ENCODE data around the gene TRIM63. TPM values are rescaled to one million over a fixed set of nuclear protein-coding genes. Genes with fewer than 3 reads are reported as not detected.

The TRIM63 gene
- total RNA-seq, 2 experiments from 2014 or later, result not detected

DNA sequence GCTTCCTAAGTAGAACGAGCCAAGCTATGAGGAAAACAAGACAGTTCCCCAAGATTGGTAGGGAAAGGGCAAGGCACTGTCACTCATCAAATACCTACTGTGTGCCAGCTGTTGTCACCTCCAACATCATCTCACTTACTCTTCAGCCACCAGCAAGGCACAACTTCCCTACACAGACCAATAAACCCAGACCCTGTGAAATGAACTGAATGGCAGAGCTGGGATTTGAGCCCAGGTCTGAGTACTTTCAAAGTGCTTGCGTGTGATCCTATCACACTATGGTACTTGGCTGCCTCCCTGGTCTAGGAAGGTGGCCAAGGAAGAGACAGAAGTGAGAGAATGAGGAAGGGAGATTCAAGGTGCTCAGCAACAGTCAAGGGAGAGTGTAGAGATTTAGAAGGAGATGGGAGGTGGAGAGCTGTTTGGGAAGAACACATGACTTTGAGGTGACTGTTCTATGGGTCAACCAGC is 16.7 kb upstream of the TRIM63 start:
- POLR2A ChIA-PET, result no interaction called here
- H3K27ac ChIP-seq (ENCODE audit: low read depth, low read length, poor library complexity, severe bottlenecking), result no peak overlapping the region
- intact Hi-C loops (cut with micrococcal nuclease; ENCODE audit: unreplicated experiment), result no loop called here

DNA sequence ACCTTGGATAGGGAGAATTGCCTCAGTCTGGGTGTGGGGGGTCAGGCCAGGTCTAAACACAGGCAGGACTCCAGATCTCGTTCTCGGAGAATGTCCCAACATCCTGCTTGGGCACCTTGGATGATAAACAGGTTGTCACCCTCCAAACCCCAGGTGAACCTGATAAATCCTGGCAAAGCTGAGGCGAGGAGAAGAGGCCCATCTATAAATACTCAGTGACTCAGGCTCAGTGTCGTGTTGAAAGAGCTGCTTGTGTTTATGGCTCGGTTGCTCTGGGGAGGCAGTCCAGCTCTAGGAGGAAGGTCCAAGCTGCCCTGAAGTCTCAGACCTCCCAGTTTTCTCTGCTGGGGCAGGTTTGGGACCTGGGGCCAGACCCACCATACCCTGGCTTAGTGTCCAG is 15.8 kb upstream of the TRIM63 start:
- Histone ChIP-seq H3K27ac (ENCODE audit: low read depth, low read length, poor library complexity, severe bottlenecking) (no peak overlapping the region), H3K79me2 (ENCODE audit: insufficient read depth, low read depth, low read length) (no peaks in the 10 kb centered on the region), H3K9me3 (ENCODE audit: low read length) (no peaks in the 10 kb centered on the region), H3K4me1 (ENCODE audit: insufficient read depth, low read length, poor library complexity, severe bottlenecking) (no peaks in the 10 kb centered on the region), H3K4me2 (ENCODE audit: low read length) (no peak overlapping the region), H3K9me2 (ENCODE audit: insufficient read depth, low read length) (no peaks in the 10 kb centered on the region), H4K20me1 (ENCODE audit: insufficient read depth, low read length) (no peaks in the 10 kb centered on the region), H3K36me3 (ENCODE audit: insufficient read depth, low read length) (no peaks in the 10 kb centered on the region), H3K4me3 (ENCODE audit: low read depth, low read length, poor library complexity, severe bottlenecking) (no peak overlapping the region), H2AFZ (ENCODE audit: low read length) (no peak overlapping the region)
- TF ChIP-seq, protein P1, sequence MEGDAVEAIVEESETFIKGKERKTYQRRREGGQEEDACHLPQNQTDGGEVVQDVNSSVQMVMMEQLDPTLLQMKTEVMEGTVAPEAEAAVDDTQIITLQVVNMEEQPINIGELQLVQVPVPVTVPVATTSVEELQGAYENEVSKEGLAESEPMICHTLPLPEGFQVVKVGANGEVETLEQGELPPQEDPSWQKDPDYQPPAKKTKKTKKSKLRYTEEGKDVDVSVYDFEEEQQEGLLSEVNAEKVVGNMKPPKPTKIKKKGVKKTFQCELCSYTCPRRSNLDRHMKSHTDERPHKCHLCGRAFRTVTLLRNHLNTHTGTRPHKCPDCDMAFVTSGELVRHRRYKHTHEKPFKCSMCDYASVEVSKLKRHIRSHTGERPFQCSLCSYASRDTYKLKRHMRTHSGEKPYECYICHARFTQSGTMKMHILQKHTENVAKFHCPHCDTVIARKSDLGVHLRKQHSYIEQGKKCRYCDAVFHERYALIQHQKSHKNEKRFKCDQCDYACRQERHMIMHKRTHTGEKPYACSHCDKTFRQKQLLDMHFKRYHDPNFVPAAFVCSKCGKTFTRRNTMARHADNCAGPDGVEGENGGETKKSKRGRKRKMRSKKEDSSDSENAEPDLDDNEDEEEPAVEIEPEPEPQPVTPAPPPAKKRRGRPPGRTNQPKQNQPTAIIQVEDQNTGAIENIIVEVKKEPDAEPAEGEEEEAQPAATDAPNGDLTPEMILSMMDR (conservative IDR thresholded peaks at IDR 0.05; ENCODE audit: low read length), result no peak
- TF ChIP-seq EZH2phosphoT487 (IDR thresholded peaks at IDR 0.05; ENCODE audit: borderline replicate concordance, low read depth, low read length), result no peak
- intact Hi-C loops (cut with micrococcal nuclease; ENCODE audit: unreplicated experiment), result no loop called here
- ChIA-PET CTCF (ENCODE audit: unreplicated experiment) (no interaction called here), POLR2A (no interaction called here)
- no TSS peak for BruUV-seq (replicated peaks)
- no peak for DNase-seq (ENCODE audit: low spot score)

More for the DNA sequence above, 16.7 kb upstream of the TRIM63 start:
- TF ChIP-seq, protein P1 (conservative IDR thresholded peaks at IDR 0.05; ENCODE audit: low read length), result no peak
- no peak for TF ChIP-seq EZH2phosphoT487 (IDR thresholded peaks at IDR 0.05; ENCODE audit: borderline replicate concordance, low read depth, low read length)
- H3K9me3 ChIP-seq (ENCODE audit: low read length), result no peaks in the 10 kb centered on the region
- DNase-seq (ENCODE audit: low spot score), result no peak
- no peak overlapping the region for H3K4me3 ChIP-seq (ENCODE audit: low read depth, low read length, poor library complexity, severe bottlenecking)
- no peaks in the 10 kb centered on the region for H3K4me1 ChIP-seq (ENCODE audit: insufficient read depth, low read length, poor library complexity, severe bottlenecking)
- H3K36me3 ChIP-seq (ENCODE audit: insufficient read depth, low read length), result no peaks in the 10 kb centered on the region
- no peaks in the 10 kb centered on the region for H4K20me1 ChIP-seq (ENCODE audit: insufficient read depth, low read length)
- BruUV-seq (replicated peaks), result no TSS peak
- H2AFZ ChIP-seq (ENCODE audit: low read length), result no peak overlapping the region
- no peaks in the 10 kb centered on the region for H3K9me2 ChIP-seq (ENCODE audit: insufficient read depth, low read length)
- no peaks in the 10 kb centered on the region for H3K79me2 ChIP-seq (ENCODE audit: insufficient read depth, low read depth, low read length)
- H3K4me2 ChIP-seq (ENCODE audit: low read length), result no peak overlapping the region
- CTCF ChIA-PET (ENCODE audit: unreplicated experiment), result no interaction called here

GRCh38 chr1:26082020-26082350 is 14.6 kb upstream of the TRIM63 start:
- H4K20me1 ChIP-seq (ENCODE audit: insufficient read depth, low read length), result no peaks in the 10 kb centered on the region
- no peaks in the 10 kb centered on the region for H3K9me3 ChIP-seq (ENCODE audit: low read length)
- intact Hi-C loops (cut with micrococcal nuclease; ENCODE audit: unreplicated experiment), result no loop called here
- DNase-seq (ENCODE audit: low spot score), result no peak
- ChIA-PET POLR2A (no interaction called here), CTCF (ENCODE audit: unreplicated experiment) (no interaction called here)
- no peaks in the 10 kb centered on the region for H3K79me2 ChIP-seq (ENCODE audit: insufficient read depth, low read depth, low read length)
- H3K4me1 ChIP-seq (ENCODE audit: insufficient read depth, low read length, poor library complexity, severe bottlenecking), result no peaks in the 10 kb centered on the region
- H2AFZ ChIP-seq (ENCODE audit: low read length), result no peak overlapping the region
- no peak overlapping the region for H3K4me3 ChIP-seq (ENCODE audit: low read depth, low read length, poor library complexity, severe bottlenecking)
- no peak overlapping the region for H3K27ac ChIP-seq (ENCODE audit: low read depth, low read length, poor library complexity, severe bottlenecking)
- no peaks in the 10 kb centered on the region for H3K9me2 ChIP-seq (ENCODE audit: insufficient read depth, low read length)
- H3K36me3 ChIP-seq (ENCODE audit: insufficient read depth, low read length), result no peaks in the 10 kb centered on the region
- TF ChIP-seq, protein P1 (conservative IDR thresholded peaks at IDR 0.05; ENCODE audit: low read length), result no peak
- TF ChIP-seq EZH2phosphoT487 (IDR thresholded peaks at IDR 0.05; ENCODE audit: borderline replicate concordance, low read depth, low read length), result no peak
- BruUV-seq (replicated peaks), result no TSS peak
- H3K4me2 ChIP-seq (ENCODE audit: low read length), result no peak overlapping the region

Measured in OCI-LY7 (cell line).